Measurements from ENCODE around the gene OR5B21.

OR5B21 gene

DNA sequence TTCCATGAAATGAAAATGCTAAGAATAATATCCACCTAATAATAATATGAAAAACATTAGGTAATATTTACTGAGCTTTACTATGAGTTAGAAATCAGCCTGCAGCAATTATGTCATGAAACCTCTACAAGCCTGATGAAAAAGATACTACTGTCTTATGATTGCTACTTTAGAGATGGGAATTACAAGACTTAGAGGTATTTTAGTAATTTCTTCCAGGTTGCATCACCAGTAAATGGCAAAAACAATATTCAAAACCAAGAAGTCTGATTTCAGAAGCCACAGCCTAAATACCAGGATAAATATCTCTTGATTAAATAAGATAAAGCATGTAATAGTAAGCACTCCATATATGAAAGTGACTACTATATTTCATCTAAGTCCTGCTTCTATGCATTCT, 13.8 kb downstream of the OR5B21 start:
- no peak for DNase-seq (ENCODE audit: extremely low read depth in 1 of 2, low read depth in 1 of 2)

DNA sequence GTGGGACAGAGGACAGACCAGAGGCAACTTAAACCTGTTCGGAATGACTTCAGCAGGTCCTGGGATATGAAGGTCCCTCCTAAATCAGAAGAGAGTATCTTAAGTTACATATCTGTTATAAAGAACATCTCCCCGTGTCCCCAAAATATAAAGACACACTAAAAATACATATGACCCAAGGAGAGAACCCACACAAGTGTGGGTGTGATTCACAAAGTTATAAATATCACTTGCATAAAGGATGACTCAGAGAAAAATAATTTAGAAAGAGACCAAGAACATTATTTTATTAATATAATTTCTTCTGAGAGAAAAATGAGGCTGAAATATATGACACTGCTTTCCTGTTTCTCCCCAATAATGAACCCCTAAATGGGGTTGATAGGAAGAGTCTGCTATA, 14.2 kb downstream of the OR5B21 start:
- DNase-seq (ENCODE audit: extremely low read depth in 1 of 2, low read depth in 1 of 2): no peak

DNA sequence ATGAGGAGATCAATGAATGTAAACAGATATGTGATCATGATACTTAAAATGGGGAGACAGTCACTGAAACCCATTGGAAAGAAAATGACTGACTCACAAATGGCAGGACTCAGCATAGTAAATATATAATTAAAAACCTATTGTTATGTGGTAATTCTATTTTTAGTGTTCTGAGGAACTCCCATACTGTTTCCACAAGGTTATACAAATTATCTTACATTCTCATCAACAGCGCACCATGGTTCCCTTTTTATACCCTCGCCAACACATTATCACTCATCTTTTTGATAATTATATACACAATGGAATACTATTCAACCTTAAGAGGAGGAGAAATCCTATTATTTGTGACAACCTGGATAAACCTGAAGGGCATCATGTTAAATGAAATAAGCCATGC, 17.1 kb downstream of the OR5B21 start:
- no peak for DNase-seq (ENCODE audit: extremely low read depth in 1 of 2, low read depth in 1 of 2)

DNA sequence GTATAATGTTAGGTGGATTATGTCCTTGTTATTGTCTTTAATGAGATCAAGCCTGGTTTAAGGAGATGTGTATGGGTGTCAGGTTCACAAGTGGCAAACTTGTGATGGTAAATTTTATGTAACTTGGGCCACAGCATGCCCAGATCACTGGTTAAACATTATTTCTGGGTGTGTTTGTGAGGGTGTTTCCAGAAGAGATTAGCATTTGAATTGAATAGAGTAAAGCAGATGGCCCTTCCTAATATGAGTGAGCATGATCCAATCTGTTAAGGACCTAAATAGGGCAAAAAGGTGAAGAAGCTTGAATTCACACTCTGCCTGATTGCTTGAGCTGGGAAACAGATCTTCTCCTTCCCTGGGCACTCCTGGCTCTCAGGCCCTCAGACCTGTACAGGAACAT, 20.7 kb downstream of the OR5B21 start:
- no peak for DNase-seq (ENCODE audit: extremely low read depth in 1 of 2, low read depth in 1 of 2)

DNA sequence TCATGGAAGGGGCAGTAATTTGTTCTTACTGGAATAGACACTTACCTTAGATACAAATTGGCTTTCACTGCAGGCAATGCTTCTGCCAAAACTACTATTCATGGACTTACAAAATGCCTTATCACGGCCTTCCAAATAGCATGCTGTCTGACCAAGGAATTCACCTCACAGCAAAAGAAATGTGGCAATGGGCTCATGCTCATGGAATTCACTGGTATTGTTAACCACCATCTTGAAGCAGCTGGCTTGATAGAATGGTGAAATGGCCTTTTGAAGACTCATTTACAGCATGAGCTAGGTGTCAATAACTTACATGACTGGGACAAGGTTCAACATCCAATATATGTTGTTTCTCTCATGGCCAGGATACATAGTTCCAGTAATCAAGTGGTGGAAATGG, 21.9 kb downstream of the OR5B21 start:
- DNase-seq (ENCODE audit: extremely low read depth in 1 of 2, low read depth in 1 of 2): no peak

DNA sequence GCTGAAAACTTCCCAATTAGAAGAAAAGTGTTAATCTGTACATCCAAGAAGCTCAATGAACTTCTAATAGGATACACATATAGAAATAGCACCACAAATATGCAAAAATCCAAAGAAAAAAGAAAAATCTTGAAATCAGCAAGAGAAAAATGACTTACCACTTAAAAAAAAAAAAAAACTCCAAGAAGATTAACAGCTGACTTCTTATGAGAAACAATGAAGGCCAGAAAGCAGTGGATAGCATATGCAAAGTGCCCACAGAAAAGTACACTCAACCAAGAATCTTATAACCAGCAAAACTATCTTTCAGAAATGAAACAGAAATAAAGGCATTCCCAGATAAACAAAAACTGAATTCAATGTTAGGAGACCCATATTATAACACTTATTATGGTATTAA, 36.0 kb downstream of the OR5B21 start:
- no peak for DNase-seq (ENCODE audit: extremely low read depth in 1 of 2, low read depth in 1 of 2)

DNA sequence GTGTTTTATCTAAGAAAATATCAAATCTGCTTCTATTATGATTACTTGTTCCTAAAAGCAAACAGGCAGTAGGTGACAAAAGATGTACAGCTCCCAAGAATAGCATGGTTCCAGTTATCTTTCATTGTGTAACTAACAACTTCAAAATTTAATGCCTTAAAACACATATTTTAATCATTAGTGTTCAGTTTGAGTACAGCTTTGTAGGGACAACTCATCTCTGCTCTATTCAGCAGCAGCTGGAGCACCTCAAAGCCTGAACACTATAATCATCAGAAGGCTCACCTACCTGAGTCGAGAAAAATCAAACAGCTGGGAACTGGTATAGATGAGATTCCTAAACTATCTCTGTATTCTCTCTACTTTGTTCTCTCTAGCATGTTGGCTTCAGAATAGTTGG, 41.6 kb downstream of the OR5B21 start:
- no peak for DNase-seq (ENCODE audit: extremely low read depth in 1 of 2, low read depth in 1 of 2)

DNA sequence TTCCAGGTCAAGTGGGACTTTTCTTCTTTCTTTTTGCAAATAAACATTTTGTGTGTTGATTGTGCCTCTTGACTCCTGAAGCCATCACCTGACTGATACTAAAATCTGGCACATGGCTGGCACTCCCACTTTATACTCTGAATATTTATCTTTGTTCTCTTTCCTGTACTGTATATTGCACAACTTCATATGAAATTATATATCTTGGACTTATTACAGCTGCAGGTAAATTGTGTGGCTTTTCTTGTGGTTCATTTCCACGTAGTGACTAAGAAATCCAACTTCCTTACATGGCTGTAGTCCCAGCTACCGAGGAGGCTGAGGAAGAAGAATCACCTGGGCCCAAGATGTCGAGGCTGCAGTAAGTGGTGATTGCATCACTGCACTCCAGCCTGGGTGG, 42.2 kb downstream of the OR5B21 start:
- DNase-seq (ENCODE audit: extremely low read depth in 1 of 2, low read depth in 1 of 2): no peak
